ENCODE data around the gene KLHL18.
A peak's percentile ranks its signal among the peaks of the same experiment; 100 is the strongest.
"Not testable (repeated sequence)": the region's sequence is repeated elsewhere in the genome, so short reads cannot be mapped to it uniquely, and the experiment has no call there.

Gene KLHL18

DNA sequence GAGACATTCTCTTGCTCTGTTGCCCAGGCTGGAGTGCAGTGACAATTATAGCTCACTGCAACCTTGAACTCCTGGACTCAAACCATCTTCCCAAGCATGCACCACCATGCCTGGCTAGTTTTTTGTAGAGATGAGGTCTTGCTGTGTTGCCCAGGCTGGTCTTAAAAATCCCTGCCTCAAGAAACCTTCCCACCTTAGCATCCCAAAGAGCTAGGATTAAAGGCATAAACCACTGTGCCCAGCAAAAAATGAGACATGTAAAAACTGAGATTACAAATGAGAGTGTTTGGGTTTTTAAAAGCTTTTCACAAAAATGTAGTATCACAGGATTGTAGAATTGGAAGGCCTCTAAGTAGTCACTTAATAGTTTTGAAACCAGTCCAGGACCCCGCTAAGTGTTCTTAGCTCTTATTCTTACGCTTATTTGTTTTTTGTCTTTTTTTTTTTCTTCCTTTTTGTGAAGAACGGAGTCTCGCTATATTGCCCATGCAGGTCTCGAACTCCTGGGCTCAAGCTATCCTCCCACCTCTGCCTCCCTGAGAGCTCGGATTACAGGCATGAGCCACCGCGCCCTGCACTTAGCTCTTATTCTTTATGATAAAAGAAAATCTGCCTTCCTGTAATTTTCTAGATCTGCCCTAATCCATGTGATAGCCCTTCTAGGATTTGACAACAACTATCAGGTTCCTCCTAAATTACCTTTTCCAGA, 31.5 kb downstream of the KLHL18 start:
- DNase-seq: no peak

DNA sequence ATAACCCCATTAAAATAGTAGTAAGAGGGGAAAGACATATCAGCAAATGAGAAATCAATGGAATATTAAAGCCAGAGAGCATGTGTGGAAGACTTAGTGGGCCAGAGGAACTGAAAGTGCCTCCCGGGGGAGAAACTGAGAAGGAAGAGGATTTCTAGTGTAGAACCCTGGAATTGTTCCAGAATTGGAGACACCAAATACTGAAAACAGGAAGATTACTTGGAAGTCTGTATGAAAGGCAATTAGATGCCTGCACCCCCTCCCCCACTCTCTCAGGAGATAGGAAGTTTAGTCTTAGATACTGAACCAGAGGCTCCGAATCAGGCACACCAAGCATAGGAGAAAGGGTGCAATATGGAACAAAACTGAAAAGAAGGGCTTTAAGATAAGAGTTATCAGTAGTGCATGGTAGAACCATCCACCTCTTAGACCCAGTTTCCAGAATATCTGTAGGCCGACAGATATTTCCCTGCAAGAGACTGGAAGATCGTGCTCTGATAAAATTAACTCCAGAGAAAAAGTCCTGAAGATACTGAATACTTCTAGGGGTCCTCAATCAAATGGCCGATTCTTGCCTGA, 32.4 kb downstream of the KLHL18 start:
- DNase-seq: no peak

DNA sequence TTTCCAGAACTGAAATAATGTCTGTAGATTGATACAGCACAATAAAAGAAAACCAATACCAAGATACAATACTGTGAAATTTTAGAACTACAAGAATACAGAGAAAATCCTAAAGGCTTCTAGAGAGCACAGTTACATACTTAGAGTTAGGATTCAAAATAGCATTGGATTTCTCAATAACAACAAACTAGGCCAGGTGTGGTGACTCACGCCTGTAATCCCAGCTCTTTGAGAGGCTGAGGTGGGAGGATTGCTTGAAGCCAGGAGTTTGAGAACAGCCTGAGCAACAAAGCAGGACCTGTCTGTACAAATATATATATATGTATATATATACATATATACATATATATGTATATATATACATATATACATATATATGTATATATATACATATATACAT, 33.4 kb downstream of the KLHL18 start:
- not testable (repeated sequence) for DNase-seq

DNA sequence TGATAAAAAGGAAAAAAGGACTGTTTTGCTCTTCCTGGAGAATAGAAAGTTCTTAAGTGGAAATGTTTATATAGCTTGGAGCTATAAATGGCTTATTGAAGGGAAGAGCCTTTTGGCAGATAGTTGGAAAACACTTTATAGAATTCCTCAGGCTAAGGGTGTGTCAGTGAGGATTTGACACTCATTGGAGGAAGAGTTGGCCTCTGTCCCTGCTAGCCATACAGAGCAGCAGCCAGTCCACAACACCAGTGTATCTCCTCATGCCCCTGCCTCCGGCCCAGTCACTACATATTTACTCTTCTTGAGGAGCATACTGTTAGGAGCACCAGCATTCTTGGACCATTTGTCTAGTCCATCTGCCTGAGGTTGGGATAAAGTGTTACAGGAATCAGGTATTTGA, 36.2 kb downstream of the KLHL18 start:
- DNase-seq: no peak

DNA sequence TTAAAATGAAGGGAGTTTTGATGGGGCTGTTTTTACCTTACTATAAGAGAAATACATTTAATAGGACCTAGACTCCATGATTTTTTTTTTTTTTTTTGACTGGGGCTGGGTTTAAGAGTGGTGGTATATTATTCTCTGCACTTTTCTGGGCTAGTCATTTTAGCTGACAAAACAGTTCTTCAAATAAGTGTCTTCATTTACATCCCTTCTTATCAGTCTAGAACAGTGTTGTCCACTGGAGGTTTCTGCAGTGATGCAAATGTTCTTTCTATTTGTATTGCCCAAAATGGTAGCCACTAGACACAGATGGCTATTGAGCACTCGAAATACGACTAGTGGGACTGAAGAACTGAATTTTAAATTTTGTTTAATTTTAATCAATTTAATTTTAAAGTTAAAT, 37.2 kb downstream of the KLHL18 start:
- no peak for DNase-seq

DNA sequence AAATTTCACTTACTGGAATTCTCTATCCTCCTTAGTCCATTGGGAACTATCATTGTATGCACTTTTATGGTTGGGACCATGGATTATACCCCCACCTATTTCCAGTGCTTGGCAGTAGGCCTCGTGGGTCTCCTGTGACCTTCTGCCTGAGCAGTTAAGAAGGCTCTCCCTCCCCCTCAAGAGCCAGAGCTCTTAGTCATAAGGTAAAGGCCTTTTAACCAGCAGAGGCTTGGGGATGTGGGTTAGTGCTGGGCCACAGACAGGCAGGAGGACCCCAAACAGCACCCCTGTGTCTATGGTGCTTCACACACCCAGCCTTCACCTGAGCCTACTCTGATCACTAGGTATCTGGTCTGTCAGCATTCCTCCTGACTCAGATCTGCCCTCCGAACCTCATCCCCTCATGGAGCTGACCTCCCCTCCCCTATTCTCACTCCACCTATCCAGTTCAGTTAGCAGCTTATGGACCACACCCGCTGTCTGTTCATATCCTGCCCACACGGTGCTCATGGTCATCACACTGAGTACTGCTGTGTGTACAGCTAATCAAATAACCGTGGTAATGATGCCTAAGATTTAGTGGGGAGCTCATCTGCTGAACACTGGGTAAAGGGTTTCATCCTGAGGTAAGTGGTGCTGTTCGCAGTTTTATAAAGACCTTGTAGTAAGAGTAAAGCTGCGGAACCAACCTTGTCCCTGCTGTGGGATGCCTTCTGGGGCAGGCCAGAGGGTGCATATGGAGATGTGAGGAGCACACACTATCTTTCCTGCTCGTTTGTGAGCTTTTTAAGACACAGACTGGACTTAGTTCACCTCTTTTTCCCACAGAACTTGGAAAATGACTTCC, 40.9 kb downstream of the KLHL18 start:
- DNase-seq: peak in 1 of 2 donors; percentile 6

DNA sequence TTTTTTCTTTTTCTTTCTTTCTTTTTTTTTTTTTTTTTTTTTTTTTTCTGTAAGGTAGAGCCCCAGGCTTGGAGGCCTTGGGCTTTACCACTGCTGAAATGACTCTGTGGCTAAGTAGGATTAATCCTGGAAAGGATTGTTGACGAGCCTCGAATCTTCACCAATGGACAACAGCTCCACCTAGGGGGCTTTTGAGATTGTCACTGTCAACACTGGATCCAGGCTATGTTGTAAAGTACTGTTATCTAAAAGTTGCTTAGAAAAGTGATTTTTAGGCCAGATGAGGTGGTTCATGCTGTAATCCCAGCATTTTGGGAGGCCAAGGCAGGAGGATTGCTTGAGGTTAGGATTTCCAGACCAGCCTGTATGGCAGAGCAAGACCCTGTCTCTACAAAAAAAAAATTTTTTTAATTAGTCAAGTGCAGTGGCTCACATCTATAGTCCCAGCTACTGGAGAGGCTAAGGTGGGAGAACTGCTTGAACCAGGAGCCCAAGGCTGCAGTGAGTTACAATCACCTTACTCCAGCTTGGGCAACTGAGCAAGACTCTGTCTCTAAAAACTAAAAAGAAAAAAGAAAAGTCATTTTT, 41.6 kb downstream of the KLHL18 start:
- DNase-seq: peak; percentile 49 to 63

DNA sequence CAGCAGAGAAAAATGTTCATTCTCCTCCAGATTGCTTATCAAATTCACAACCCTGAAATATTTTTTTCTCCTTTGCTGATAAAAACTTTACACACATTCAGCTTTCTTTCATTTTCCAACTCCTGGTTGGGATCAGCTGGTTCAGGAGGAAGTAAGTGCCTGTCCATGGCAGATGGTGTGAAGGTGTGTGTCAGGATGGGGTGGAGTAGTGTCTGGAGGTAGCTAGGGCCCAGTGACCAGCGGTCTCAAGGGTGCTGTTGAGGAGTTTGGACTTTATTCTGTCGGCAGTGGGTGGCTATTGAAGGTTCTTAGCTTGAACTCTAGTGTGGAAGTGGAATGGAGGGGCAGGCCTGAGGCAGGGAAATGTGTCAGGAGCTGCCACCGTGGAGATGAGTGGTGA, 51.2 kb downstream of the KLHL18 start:
- no peak for DNase-seq

DNA sequence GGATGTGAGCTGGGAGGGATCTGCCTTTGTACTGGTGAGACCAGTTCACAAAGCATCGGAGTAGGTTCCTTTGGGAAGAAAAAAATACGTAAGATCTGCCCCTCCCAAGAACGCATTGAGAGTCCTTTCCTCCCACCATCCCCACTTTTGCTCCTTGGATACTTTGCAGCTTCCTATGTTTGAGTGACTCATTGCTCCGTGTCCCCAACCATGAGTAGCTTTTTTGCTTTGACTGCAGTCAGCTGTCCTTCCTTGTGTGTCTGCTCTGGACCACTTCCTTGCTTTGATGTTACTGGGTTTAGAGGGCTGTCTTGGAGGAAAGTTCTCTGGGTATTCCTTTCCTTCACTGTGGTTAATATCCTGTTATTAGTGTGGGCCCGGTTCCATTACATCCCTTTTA, 54.9 kb downstream of the KLHL18 start:
- DNase-seq: no peak

DNA sequence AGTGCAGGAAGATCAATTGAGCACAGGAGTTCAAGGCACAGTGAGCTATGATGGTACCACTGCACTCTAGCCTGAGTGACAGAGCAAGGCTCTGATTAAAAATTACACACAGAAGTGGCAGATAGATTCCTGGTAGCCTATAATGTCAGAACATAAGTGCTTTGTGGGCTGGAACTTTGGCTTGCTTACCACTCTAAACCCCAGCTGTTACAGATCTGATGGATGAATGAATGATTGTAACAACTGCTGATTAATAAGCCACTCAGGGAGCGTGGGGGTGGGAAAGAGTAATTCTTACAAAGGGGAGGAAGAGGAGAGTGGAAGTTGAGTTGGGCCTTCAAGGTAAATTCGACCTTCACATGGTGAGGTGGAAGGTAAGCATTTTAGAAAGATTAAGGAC, 57.2 kb downstream of the KLHL18 start:
- DNase-seq: no peak

DNA sequence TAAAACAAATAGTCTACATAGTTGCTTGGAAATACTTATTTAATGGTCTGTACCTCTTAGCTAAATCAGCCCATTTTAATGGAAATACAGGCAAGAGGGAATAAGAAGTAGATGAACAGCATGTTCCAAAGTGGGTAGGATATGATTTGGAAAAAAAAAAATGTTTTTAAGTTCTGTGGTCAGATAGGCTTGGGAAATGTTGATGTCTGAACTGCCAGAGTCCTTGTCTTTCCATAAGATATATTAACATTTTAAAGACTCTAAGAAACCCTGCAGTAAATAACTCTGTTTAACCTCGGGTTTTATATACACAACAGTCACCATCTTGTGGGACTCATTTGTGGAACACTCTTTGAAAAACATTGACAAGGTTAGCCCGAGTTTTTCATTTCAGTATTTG, 58.1 kb downstream of the KLHL18 start:
- DNase-seq: no peak

DNA sequence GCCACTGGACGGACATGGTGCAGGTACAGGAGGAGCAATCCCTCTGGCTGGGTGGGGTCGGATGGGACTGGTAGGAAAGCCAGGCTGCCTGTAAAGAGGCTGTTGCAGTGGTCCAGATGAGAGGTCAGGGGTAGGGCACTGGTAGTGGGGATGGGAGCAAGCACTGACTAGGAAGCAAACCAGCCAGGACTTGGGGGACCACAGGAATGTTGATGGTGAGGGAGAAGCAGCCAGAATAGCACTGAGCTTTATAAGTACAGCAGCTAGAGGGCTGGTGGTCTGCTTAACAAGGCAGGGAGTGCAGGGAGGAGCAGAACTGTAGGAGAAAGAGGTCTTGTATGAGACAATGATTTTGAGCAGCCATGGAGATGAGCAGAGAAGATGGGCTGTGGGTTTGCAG, 59.4 kb downstream of the KLHL18 start:
- no peak for DNase-seq

DNA sequence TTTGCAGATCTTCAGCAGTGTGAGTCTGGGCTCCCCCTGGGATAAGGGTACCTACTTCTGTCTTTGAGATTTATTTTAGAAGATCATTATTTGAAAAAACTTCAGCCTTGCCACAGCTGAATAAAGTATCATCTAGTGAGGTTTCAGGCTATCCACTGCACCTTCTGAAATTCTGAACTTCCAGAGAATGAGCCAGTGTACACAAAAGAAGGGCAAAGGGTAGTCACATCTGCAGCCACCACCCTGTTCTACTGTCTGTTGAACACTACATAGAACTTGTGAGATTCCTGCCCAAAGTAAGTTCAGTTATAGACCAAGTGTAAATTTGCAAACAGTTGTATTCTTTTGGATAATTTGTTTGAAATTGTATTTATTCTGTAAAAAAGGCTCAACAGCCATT, 60.1 kb downstream of the KLHL18 start:
- DNase-seq: no peak

DNA sequence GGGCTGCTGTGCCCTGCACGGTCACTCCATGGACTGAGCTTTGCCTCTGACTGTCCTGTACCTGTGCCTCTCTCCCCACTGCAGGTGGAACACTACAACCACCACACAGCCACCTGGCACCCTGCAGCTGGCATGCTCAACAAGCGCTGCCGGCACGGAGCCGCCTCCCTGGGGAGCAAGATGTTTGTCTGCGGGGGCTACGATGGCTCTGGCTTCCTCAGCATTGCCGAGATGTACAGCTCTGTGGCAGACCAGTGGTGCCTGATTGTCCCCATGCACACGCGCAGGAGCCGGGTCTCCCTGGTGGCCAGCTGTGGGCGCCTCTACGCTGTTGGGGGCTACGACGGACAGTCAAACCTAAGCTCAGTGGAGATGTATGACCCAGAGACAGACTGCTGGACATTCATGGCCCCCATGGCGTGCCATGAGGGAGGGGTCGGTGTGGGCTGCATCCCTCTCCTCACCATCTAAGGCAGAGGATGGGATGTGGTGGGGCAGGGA, 60.8 kb downstream of the KLHL18 start:
- DNase-seq: no peak

DNA sequence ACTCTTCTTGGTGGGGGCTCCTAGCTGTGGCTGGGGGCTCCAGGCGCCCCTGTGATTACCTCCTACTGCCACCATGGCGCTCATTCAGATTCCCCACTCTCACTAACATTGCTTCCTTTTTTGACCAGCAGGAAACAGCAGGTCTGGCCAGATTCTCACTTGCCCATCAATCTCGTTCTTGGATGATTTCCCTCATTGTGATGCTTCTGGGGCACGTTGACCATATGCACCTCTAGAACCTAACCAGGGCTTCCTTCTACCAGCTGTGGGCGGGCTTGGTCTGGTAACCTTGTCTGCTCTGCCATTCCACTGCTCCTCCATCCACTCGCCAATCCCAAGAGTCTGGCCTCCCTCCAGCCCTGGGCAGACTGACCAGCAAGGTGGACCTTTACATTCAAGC, 62.2 kb downstream of the KLHL18 start:
- no peak for DNase-seq

DNA sequence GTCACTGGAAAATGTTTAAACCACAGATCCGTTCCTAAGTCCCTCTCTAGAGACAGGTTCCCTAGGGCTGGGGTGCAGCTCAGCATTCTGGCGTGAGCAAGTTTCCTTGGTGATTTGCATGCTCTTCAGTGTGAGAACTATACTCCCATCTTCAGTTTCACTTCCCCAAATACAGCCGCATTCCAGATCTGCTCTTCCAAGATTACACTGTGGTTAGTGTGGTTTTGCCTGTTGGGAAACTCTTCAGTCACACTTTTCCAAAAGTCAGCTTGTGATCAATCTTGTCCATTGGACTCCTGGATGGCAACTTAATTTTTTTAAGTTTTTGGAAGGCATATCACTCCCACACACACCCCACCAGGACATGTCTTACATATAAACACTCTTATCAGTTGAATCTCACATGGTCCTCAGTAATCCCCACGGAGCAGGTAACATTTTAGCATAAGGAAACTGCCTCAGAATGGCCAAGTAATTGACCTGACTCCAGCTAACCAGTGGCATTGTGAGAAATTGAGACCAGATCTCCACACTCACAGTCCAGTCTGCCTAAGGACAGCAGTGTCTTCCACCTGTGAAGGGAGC, 64.6 kb downstream of the KLHL18 start:
- DNase-seq: peak in 1 of 2 donors; percentile 2

DNA sequence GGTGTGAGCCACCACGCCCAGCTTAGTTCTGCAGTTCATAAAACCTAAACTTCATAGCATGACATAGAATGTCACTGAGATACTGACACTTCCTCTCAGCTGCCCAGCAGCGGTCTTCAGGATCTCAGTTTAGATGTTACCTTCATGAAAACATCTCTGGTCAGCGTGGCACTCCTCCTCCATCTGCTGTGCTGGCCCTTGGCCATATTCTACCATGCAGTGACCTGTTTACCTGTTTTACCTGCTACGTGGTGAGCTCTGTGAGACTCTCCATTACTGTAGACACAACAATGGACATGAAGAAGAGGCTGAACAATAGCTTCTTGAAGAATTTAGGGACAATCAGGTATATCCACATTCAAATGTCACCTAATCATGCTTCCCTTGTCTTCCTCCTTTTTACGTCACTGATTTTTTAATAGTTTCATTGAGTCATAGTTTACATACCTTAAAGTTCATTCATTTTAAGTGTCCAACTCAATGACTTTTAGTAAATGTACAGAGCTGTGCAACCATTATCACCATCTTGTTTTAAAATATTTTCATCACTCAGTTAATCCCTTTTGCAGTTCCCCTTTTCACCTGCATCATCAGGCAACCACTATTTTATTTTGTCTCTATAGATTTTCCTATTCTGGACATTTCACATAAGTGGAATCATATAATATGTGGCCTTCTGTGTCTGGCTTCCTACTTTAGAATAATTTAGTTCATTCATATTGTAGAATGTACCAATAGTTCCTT, 65.8 kb downstream of the KLHL18 start:
- DNase-seq: no peak

DNA sequence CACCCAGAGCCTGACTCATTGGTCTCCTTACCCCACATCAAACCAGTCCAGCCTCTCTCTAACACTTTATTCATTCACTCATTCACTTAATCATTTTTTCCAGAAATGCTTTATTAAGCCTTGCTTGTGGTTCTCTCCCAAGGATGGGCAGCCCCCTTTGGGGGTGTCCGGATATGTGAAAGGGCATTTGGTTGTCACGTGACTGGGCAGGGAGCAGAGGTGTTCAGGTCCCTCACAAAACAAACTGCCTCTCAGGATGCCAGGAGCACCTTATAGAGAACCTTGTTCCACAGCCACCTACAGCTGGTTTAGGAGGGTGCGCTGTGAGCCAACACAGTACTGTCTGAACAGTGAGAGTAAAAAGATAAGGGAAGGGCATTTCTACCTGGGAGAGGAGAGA, 72.3 kb downstream of the KLHL18 start:
- no peak for DNase-seq

DNA sequence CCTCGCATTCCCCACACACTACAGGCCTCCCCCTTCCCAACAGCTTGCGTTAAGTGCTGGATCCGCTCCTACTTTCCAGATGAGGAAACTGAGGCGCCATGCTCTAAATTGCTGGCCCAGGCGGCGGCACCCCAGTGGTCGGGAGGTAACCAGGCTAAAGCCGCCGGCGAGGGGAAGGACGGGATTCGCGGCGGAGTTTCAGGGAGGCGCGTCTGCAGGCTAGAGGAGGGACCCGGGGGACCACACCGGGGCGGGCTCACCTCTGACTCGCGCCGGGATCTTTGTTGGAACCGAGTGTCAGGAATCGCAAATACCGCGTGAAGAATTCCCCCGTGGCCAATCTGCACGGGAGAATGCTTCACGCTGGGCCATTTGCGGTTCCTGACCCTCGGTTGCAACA, 73.5 kb downstream of the KLHL18 start:
- DNase-seq: no peak

DNA sequence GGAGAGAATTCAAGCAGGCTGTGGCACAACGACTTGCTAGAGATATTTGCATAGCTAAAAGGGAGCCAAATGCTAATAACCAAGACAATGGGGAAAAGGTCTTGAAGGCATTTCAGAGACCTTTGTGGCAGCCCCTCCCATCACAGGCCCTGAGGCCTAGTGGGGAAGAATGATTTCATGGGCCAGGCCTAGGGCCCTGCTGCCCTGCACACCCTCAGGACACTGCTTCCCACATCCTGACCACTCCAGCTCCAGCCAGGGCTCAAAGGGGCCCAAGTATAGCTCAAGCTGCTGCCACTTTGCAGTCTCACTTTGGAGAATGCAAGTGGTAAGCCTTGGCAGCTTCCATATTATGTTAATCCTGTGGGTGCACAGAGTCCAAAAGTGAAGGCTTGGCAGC, 76.6 kb downstream of the KLHL18 start:
- DNase-seq: no peak

DNA sequence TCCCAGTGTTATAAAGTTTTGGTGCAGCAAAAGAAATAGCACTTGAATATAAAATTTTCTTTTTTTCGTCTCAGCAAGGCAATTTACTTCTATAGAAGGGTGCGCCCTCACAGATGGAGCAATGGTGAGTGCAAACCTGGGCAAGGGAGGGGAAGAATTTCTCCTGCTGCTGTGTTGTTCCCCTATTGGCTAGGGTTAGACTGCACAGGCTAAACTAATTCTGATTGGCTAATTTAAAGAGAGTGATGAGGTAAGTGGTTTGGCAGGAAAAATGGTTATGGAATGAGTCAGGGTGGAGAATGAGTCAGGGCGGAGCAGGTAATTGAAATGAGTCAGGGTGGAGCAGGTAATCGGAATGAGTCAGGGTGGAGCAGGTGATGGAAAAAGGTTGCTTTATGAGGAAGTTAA, 77.4 kb downstream of the KLHL18 start:
- not testable (repeated sequence) for DNase-seq

DNA sequence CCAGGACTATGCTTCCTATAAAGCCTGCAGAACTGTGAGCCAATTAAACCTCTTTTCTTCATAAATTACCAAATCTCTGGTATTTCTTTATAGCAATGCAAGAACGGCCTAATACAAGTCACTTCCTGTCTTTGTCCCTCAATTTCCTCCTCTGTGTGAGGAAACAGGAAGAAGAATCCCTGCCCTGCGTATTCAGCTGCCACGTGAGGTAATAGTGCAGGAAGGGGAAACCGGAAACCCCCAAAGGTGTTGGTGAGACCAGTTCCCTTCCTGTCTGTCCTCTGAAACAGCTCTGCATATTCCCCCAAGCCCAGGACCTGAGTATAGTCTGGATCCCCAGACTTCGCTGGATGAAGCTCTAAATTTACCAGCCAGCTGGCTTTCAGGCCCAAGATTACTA, 80.0 kb downstream of the KLHL18 start:
- DNase-seq: peak; percentile 18 to 38

Data from CD4-positive, alpha-beta T cell treated with Interferon alpha-2 for 1 hour (primary cell).